OCI-LY1 (cell line): ENCODE data around the gene SWAP70.

Experiments used
- EZH2 ChIP-seq: fragments of 200-600 bp; sonication (generic), shearing (Covaris generic); IDR thresholded peaks from 2 replicates; pipeline ENCODE4 v1.8.0; 2017; ENCODE audit warnings: borderline replicate concordance, mixed run types, mild to moderate bottlenecking, antibody characterized with exemption, low read length, moderate library complexity, mixed read lengths
- TF ChIP-seq, protein P1 (sequence below): fragments of 200-600 bp; sonication (generic), shearing (Covaris generic); IDR thresholded peaks from 2 replicates; pipeline ENCODE4 v1.5.1; 2017; ENCODE audit warnings: mild to moderate bottlenecking, antibody characterized with exemption, low read length, moderate library complexity, mixed read lengths

DNA sequence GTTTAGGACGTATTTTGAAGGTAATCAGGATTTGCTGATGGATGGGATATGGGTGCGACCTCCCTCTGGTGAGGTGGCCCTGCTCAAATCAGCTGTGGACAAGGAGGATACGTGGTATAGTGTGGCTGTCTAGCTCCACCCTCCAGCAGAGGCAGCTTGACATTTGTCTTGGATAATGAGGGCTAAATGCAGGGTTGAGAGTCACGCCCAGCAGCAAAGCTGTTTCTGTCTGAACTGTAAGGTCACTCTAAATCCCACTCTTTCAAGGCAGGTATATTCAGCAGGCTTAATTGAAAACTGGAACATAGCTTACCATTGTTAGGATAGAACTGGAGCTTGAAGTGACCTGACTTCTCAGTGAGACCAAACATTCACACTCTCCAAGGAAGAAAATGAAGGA, 98.7 kb downstream of the SWAP70 start:
- TF ChIP-seq, protein P1, sequence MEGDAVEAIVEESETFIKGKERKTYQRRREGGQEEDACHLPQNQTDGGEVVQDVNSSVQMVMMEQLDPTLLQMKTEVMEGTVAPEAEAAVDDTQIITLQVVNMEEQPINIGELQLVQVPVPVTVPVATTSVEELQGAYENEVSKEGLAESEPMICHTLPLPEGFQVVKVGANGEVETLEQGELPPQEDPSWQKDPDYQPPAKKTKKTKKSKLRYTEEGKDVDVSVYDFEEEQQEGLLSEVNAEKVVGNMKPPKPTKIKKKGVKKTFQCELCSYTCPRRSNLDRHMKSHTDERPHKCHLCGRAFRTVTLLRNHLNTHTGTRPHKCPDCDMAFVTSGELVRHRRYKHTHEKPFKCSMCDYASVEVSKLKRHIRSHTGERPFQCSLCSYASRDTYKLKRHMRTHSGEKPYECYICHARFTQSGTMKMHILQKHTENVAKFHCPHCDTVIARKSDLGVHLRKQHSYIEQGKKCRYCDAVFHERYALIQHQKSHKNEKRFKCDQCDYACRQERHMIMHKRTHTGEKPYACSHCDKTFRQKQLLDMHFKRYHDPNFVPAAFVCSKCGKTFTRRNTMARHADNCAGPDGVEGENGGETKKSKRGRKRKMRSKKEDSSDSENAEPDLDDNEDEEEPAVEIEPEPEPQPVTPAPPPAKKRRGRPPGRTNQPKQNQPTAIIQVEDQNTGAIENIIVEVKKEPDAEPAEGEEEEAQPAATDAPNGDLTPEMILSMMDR: no peak
- TF ChIP-seq EZH2: no peak
